Occipital lobe (tissue), 2 donors: ENCODE data around the gene RBM4. TPM values are rescaled to one million over a fixed set of nuclear protein-coding genes. Genes with fewer than 3 reads are reported as not detected.
A peak's percentile ranks its signal among the peaks of the same experiment; 100 is the strongest.
"Not testable (repeated sequence)": the region's sequence is repeated elsewhere in the genome, so short reads cannot be mapped to it uniquely, and the experiment has no call there.

Experiments used
- DNase-seq: peaks from one replicate; lab custom pipeline; 2025; lab: John Stamatoyannopoulos, UW
- total RNA-seq: library from RNA; depleted of rRNA; stranded (reverse); fragments of >200 nt; gene quantifications from one replicate; pipeline ENCODE4 v1.2.3, GENCODE V29; 2014

RBM4 gene
- total RNA-seq: 133 TPM

GRCh38 chr11:66638177-66639065 is at the start of gene RBM4:
Gene RBM4, plus strand, starts transcription at chr11:66638703. Its CDS starts 1,009 bp downstream, at chr11:66639712.
- peak; percentile 98 for DNase-seq

GRCh38 chr11:66589315-66589714 is 49.2 kb upstream of the RBM4 start:
- not testable (repeated sequence) for DNase-seq

GRCh38 chr11:66589996-66590675 is 48.4 kb upstream of the RBM4 start:
- DNase-seq: no peak

- DNase-seq: no peak
These were observed 47.3 kb upstream of the RBM4 start for GRCh38 chr11:66591175-66591574.

- peak; percentile 90 for DNase-seq
These were observed 45.8 kb upstream of the RBM4 start, which contains the start of the genes CCDC87 and CCS for GRCh38 chr11:66592457-66593302. Gene CCDC87, minus strand, starts transcription at chr11:66593063. Its CDS starts 48 bp downstream, at chr11:66593015. Gene CCS, plus strand, starts transcription at chr11:66593185. Its CDS starts 77 bp downstream, at chr11:66593262.

- no peak for DNase-seq
These were observed 45.2 kb upstream of the RBM4 start for GRCh38 chr11:66593303-66593635.

GRCh38 chr11:66593650-66594049 is 44.9 kb upstream of the RBM4 start:
- DNase-seq: no peak

- DNase-seq: no peak
These were observed 43.1 kb upstream of the RBM4 start for GRCh38 chr11:66595245-66595904.

GRCh38 chr11:66598993-66599392 is 39.5 kb upstream of the RBM4 start:
- no peak for DNase-seq

GRCh38 chr11:66600219-66600618 is 38.3 kb upstream of the RBM4 start:
- no peak for DNase-seq

- DNase-seq: no peak
These were observed 37.8 kb upstream of the RBM4 start for GRCh38 chr11:66600631-66601233.

- DNase-seq: no peak
These were observed 35.4 kb upstream of the RBM4 start for GRCh38 chr11:66603072-66603471.

- no peak for DNase-seq
These were observed 34.3 kb upstream of the RBM4 start for GRCh38 chr11:66604155-66604554.

GRCh38 chr11:66606608-66607007 is 31.9 kb upstream of the RBM4 start:
- not testable (repeated sequence) for DNase-seq

GRCh38 chr11:66607126-66607834 is 31.2 kb upstream of the RBM4 start:
- DNase-seq: no peak

- no peak for DNase-seq
These were observed 28.5 kb upstream of the RBM4 start for GRCh38 chr11:66609721-66610617.

GRCh38 chr11:66612458-66612857 is 26.0 kb upstream of the RBM4 start:
- no peak for DNase-seq

GRCh38 chr11:66614073-66614472 is 24.4 kb upstream of the RBM4 start:
- no peak for DNase-seq
